PC-9 (cell line): ENCODE measurements around the gene TMEM109. TPM values are rescaled to one million over a fixed set of nuclear protein-coding genes. Genes with fewer than 3 reads are reported as not detected.

ENCODE experiments used
- BruUV-seq: library from RNA; stranded (reverse); fragments of 400-500 nt; replicated peaks from 2 replicates; lab custom pipeline; 2021; lab: Mats Ljungman, UMichigan
- CTCF ChIA-PET: fragments of 300-600 bp; sonication (Branson Sonifier 250); formaldehyde crosslinking; loops from one replicate; lab custom pipeline; 2022; ENCODE audit warnings: antibody characterized with exemption; lab: Charles Lee
- POLR2A ChIA-PET: fragments of 300-600 bp; sonication (Branson Sonifier 250); formaldehyde crosslinking; loops from one replicate; lab custom pipeline; 2022; ENCODE audit warnings: antibody characterized with exemption; ENCODE audit not compliant: unreplicated experiment; lab: Charles Lee
- DNase-seq, 2 experiments: peaks; one replicate each; pipeline versions ENCODE4 v3.0.0 to v3.0.0-alpha.2; 2015 to 2022; ENCODE audit warnings: mixed read lengths in 1 of 2
- H2AFZ ChIP-seq: fragments of 200-600 bp; sonication (generic); 2 replicates; pipeline ENCODE4 v1.8.1; 2017; ENCODE audit warnings: antibody characterized with exemption
- H3F3A ChIP-seq: fragments of 200-600 bp; sonication (generic); 2 replicates; pipeline ENCODE4 v1.8.1; 2017; ENCODE audit warnings: antibody characterized with exemption, mild to moderate bottlenecking, low read depth; ENCODE audit not compliant: insufficient read depth
- H3K27ac ChIP-seq: fragments of 200-600 bp; sonication (generic); 2 replicates; pipeline ENCODE4 v1.6.1; 2016; ENCODE audit warnings: mixed run types
- H3K27me3 ChIP-seq: fragments of 200-600 bp; sonication (generic); 2 replicates; pipeline ENCODE4 v1.6.1; 2016; ENCODE audit warnings: low read depth, mixed run types; ENCODE audit not compliant: insufficient read depth
- H3K36me3 ChIP-seq: fragments of 200-600 bp; sonication (generic); 2 replicates; pipeline ENCODE4 v1.6.1; 2016; ENCODE audit warnings: low read depth, mixed run types
- H3K4me1 ChIP-seq: fragments of 200-600 bp; sonication (generic); replicated peaks from 2 replicates; pipeline ENCODE4 v1.6.1; 2016; ENCODE audit warnings: mixed run types; ENCODE audit not compliant: insufficient read depth
- H3K4me2 ChIP-seq: fragments of 200-600 bp; sonication (generic); 2 replicates; pipeline ENCODE4 v1.6.1; 2017; ENCODE audit warnings: mixed run types
- H3K4me3 ChIP-seq: fragments of 200-600 bp; sonication (generic); 2 replicates; pipeline ENCODE4 v1.6.1; 2016; ENCODE audit warnings: mixed run types
- H3K79me2 ChIP-seq: fragments of 200-600 bp; sonication (generic); 2 replicates; pipeline ENCODE4 v1.6.1; 2017; ENCODE audit warnings: low read depth, mixed run types
- H3K9me2 ChIP-seq: fragments of 200-600 bp; sonication (generic); 2 replicates; pipeline ENCODE4 v1.8.1; 2017; ENCODE audit warnings: mild to moderate bottlenecking; ENCODE audit not compliant: insufficient read depth
- H3K9me3 ChIP-seq: fragments of 200-600 bp; sonication (generic); 2 replicates; pipeline ENCODE4 v1.8.1; 2016; ENCODE audit warnings: low read depth; ENCODE audit not compliant: insufficient read depth
- H4K20me1 ChIP-seq: fragments of 200-600 bp; sonication (generic); 2 replicates; pipeline ENCODE4 v1.8.1; 2017; ENCODE audit not compliant: insufficient read depth
- CTCF ChIP-seq: fragments of 200-600 bp; sonication (generic); conservative IDR thresholded peaks from 2 replicates; pipeline ENCODE4 v1.6.1; 2017; ENCODE audit warnings: mixed run types, antibody characterized with exemption, mild to moderate bottlenecking, moderate library complexity
- EZH2 ChIP-seq: fragments of 200-600 bp; sonication (generic); IDR thresholded peaks from 2 replicates; pipeline ENCODE4 v1.8.0; 2017; ENCODE audit warnings: antibody characterized with exemption, low read depth
- intact Hi-C: fragments of 100-400 bp; cut with micrococcal nuclease; formaldehyde crosslinking; loops from one replicate; pipeline ENCODE4 v1.10.0; 2022; ENCODE audit not compliant: unreplicated experiment
- total RNA-seq: library from RNA; stranded (reverse); gene quantifications from 2 replicates; pipeline ENCODE4 v1.2.3, GENCODE V29; 2021

TMEM109 gene
- total RNA-seq, 1 experiment from 2014 or later, result 105 TPM

DNA sequence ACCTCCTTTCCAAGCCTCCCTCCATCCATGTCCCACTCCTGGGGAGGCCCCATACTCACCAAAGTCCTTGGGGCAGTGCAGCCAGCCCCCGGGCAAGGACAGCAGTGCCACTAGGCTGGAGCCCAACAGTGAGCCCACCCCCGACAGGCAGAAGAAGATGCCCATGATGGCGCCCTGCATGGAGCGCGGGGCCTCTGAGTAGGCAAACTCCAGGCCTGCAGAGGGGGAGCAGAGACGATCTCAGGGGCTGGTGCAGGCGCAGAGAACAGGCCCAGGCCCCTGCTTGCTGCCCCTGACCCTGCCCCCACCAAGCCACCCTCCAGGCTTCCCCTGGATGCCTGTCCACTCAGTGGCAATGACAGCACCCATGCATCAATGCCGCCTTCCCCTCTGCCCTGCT is 23.9 kb downstream of the TMEM109 start:
- intact Hi-C loops, result no loop called here
- Histone ChIP-seq H2AFZ (no peak overlapping the region), H3K4me2 (no peak overlapping the region), H3F3A (peaks cover 11% of the 10 kb centered on the region), H3K36me3 (no peaks in the 10 kb centered on the region), H3K27me3 (no peaks in the 10 kb centered on the region), H3K27ac (no peak overlapping the region), H3K79me2 (no peaks in the 10 kb centered on the region), H3K4me1 (peaks cover 16% of the 10 kb centered on the region), H3K9me3 (no peaks in the 10 kb centered on the region), H3K4me3 (no peak overlapping the region), H3K9me2 (no peaks in the 10 kb centered on the region), H4K20me1 (no peaks in the 10 kb centered on the region)
- no peak for DNase-seq
- ChIA-PET CTCF (no interaction called here), POLR2A (interaction anchor here (0.6 kb wide), 1 partner anchor 24 kb away, joined by 5 read pairs; the partner anchor contains the start of gene TMEM109)
- no TSS peak for BruUV-seq
- no peak for TF ChIP-seq EZH2
- no peak for TF ChIP-seq CTCF

DNA sequence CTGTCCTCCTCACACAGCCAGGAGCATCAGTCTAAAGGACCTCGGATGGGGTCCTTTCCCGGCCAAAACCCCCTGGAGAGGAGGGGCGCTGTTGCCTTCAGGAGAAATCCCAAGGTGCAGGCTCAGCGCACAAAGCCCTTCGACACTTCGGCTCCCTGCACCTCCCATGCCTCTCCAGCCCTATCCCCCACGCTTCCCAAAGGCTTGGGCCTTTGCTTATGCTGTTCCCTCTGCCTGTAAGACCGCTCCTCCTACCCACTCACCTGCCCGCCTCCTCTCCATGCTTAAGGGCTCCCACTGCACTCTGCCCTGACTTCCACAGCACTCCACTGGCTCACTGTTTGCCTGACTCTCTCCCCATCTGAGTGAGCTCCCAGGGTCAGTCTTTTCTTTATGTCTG is 24.5 kb downstream of the TMEM109 start:
- BruUV-seq, result no TSS peak
- POLR2A ChIA-PET, result interaction anchor here (0.6 kb wide), 1 partner anchor 25 kb away, joined by 5 read pairs; the partner anchor contains the start of gene TMEM109

DNA sequence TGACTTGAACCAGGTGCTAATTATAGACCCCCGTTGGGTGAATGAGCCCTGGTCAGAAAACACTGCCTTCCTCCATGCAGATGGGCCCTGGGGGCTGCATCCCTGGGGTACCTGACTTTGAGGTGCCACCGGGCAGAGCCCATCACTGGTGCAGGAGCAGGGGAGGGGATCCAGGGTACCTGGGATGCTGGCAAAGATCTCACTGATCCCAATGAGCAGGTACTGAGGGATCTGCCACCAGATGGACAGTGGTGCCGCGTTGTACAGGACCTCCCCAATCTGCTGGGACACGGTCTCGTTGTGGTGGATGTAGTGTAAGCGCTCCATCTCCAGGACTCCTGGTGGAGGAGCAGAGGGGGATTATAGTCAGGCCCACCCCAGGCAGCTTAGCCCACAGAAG is 25.3 kb downstream of the TMEM109 start:
- H2AFZ ChIP-seq, result no peak overlapping the region
- H3K27ac ChIP-seq, result no peak overlapping the region
- no peaks in the 10 kb centered on the region for H3K36me3 ChIP-seq
- no peaks in the 10 kb centered on the region for H3K9me2 ChIP-seq
- H3K4me1 ChIP-seq, result peaks cover 26% of the 10 kb centered on the region
- TSS peak; percentile 21 for BruUV-seq
- no peak for TF ChIP-seq CTCF
- no peak for TF ChIP-seq EZH2
- H4K20me1 ChIP-seq, result no peaks in the 10 kb centered on the region
- no peak overlapping the region for H3K4me3 ChIP-seq
- ChIA-PET CTCF (interaction anchor here (0.6 kb wide), 1 partner anchor 110 kb away, joined by 6 read pairs; no protein-coding TSS in a partner anchor), POLR2A (no interaction called here)
- intact Hi-C loops, result no loop called here
- no peak overlapping the region for H3K4me2 ChIP-seq
- no peak for DNase-seq
- no peaks in the 10 kb centered on the region for H3K9me3 ChIP-seq
- no peaks in the 10 kb centered on the region for H3K27me3 ChIP-seq
- H3K79me2 ChIP-seq, result no peaks in the 10 kb centered on the region
- H3F3A ChIP-seq, result peaks cover 26% of the 10 kb centered on the region

More for the DNA sequence above, 24.5 kb downstream of the TMEM109 start:
- peak in 1 of 2 experiments; percentile 22 for DNase-seq
- Histone ChIP-seq H3K9me2 (no peaks in the 10 kb centered on the region), H3K4me2 (no peak overlapping the region), H2AFZ (no peak overlapping the region), H3K4me3 (no peak overlapping the region), H3K36me3 (no peaks in the 10 kb centered on the region), H3K79me2 (no peaks in the 10 kb centered on the region), H3F3A (peaks cover 18% of the 10 kb centered on the region), H4K20me1 (no peaks in the 10 kb centered on the region), H3K4me1 (peaks cover 23% of the 10 kb centered on the region), H3K9me3 (no peaks in the 10 kb centered on the region), H3K27me3 (no peaks in the 10 kb centered on the region), H3K27ac (no peak overlapping the region)
- CTCF ChIA-PET, result no interaction called here
- TF ChIP-seq EZH2 (no peak), CTCF (no peak)
- intact Hi-C loops, result no loop called here
